GM12878 (cell line): Measurements from ENCODE around the gene P3H1. TPM values are rescaled to one million over a fixed set of nuclear protein-coding genes. Genes with fewer than 3 reads are reported as not detected.

Source experiments
- ATAC-seq: fragments of 200-7000 bp; cut with Tn5 transposase; 3 replicates; pipeline ENCODE4 v1.9.1; 2020; ENCODE audit warnings: mild to moderate bottlenecking, moderate library complexity
- BruUV-seq: library from RNA; stranded (reverse); fragments of 400-500 nt; replicated peaks from 2 replicates; lab custom pipeline; 2021; lab: Mats Ljungman, UMichigan
- CTCF ChIA-PET: fragments of 300-600 bp; sonication (Branson Sonifier 250); formaldehyde crosslinking; extraction: SDS; loops from one replicate; lab custom pipeline; 2021; ENCODE audit warnings: inconsistent platforms; lab: Yijun Ruan, JAX
- POLR2A ChIA-PET: fragments of 350-600 bp; formaldehyde crosslinking; extraction: SDS; loops from one replicate; lab custom pipeline; 2021; ENCODE audit warnings: inconsistent platforms; lab: Charles Lee
- RAD21 ChIA-PET: fragments of 300-600 bp; sonication (Branson Sonifier 250); formaldehyde crosslinking; loops from one replicate; lab custom pipeline; 2023; ENCODE audit warnings: antibody characterized with exemption; ENCODE audit not compliant: unreplicated experiment; lab: Charles Lee
- SMC1A ChIA-PET: fragments of 300-600 bp; sonication (Branson Sonifier 250); formaldehyde crosslinking; loops from one replicate; lab custom pipeline; 2023; ENCODE audit not compliant: unreplicated experiment, uncharacterized antibody; lab: Charles Lee
- DNase-seq: peaks from one replicate; pipeline ENCODE4 v3.0.0-alpha.2; 2011; ENCODE audit warnings: low read depth, low spot score
- FAIRE-seq: peaks from 3 replicates; lab custom pipeline; 2011; peaks lifted over from hg19 to GRCh38; lab: Jason Lieb, UNC
- H2AFZ ChIP-seq: 2 replicates; pipeline ENCODE4 v1.6.0; 2011; ENCODE audit warnings: low read depth, low read length, control low read depth; ENCODE audit not compliant: control insufficient read depth
- H3K27ac ChIP-seq: 2 replicates; pipeline ENCODE4 v1.5.1; 2011; ENCODE audit warnings: control low read depth; ENCODE audit not compliant: control insufficient read depth, insufficient read depth
- H3K27me3 ChIP-seq, 2 experiments: replicated peaks in 1 of 2; 2 replicates each; pipeline versions ENCODE4 v1.6.0 to v1.6.1; 2011; ENCODE audit warnings: low read length in 1 of 2; ENCODE audit not compliant: control insufficient read depth in 2 of 2, insufficient read depth in 2 of 2
- H3K36me3 ChIP-seq, 2 experiments: 2 replicates each; pipeline ENCODE4 v1.5.1; 2011; ENCODE audit warnings: low read length in 1 of 2; ENCODE audit not compliant: control insufficient read depth in 2 of 2, insufficient read depth in 2 of 2
- H3K4me1 ChIP-seq: 2 replicates; pipeline ENCODE4 v1.6.1; 2011; ENCODE audit warnings: mild to moderate bottlenecking, low read length, moderate library complexity, mixed read lengths; ENCODE audit not compliant: control insufficient read depth, insufficient read depth
- H3K4me2 ChIP-seq: 2 replicates; pipeline ENCODE4 v1.6.0; 2011; ENCODE audit warnings: control low read depth; ENCODE audit not compliant: control insufficient read depth, insufficient read depth
- H3K4me3 ChIP-seq: fragments of 200-600 bp; sonication (generic); 2 replicates; pipeline ENCODE4 v1.5.1; 2016
- H3K79me2 ChIP-seq: 2 replicates; pipeline ENCODE4 v1.6.0; 2011; ENCODE audit warnings: low read length; ENCODE audit not compliant: control insufficient read depth, insufficient read depth
- H3K9ac ChIP-seq: 2 replicates; pipeline ENCODE4 v1.8.0; 2011; ENCODE audit warnings: low read length, control low read depth, mixed read lengths; ENCODE audit not compliant: control insufficient read depth, insufficient read depth
- H3K9me3 ChIP-seq: replicated peaks from 3 replicates; pipeline ENCODE4 v1.5.1; 2011; ENCODE audit warnings: mild to moderate bottlenecking, low read length; ENCODE audit not compliant: control insufficient read depth, insufficient read depth
- H4K20me1 ChIP-seq: 2 replicates; pipeline ENCODE4 v1.6.0; 2011; ENCODE audit not compliant: control insufficient read depth, insufficient read depth
- CEBPZ ChIP-seq: fragments of 150-350 bp; IDR thresholded peaks from 2 replicates; pipeline ENCODE4 v1.6.1; 2016; ENCODE audit warnings: low read depth, low read length
- CREM ChIP-seq: IDR thresholded peaks from 2 replicates; pipeline ENCODE4 v1.6.1; 2014; ENCODE audit warnings: antibody characterized with exemption, low read depth
- HDAC6 ChIP-seq: fragments of 200-600 bp; sonication (generic); IDR thresholded peaks from one replicate; pipeline ENCODE4 v1.8.0; 2017; ENCODE audit warnings: antibody characterized with exemption; ENCODE audit not compliant: unreplicated experiment
- NR2C1 ChIP-seq: fragments of 450-650 bp; IDR thresholded peaks from 2 replicates; pipeline ENCODE4 v1.6.1; 2017; ENCODE audit warnings: antibody characterized with exemption, mild to moderate bottlenecking, moderate library complexity
- WGBS: methylation state at CpG from one replicate; pipeline ENCODE4 v1.1.6; 2016; ENCODE audit warnings: low lambda C conversion rate; ENCODE audit not compliant: insufficient replicate concordance, insufficient coverage; ENCODE audit errors: missing lambda C conversion rate; 5-methylcytosine and 5-hydroxymethylcytosine counted together
- in situ Hi-C: fragments of 300-500 bp; cut with MboI; formaldehyde crosslinking; loops from 9 replicates; pipeline ENCODE4 v1.14.3; 2018; ENCODE audit warnings: mixed read lengths
- intact Hi-C: fragments of 100-400 bp; cut with micrococcal nuclease; formaldehyde crosslinking; loops from one replicate; pipeline ENCODE4 v1.14.2; 2022; ENCODE audit not compliant: unreplicated experiment
- polyA plus RNA-seq, 11 experiments: library from polyadenylated mRNA; depleted of rRNA in 4 of 11; unstranded in 6 of 11; stranded (reverse) in 5 of 11; fragments of >200 nt; fragmentation: Nextera tagmentation in 4 of 11; fragmentation: Illumina TruSeq in 1 of 11; extraction: Ambion mirVana in 4 of 11; extraction: Trizol in 1 of 11; gene quantifications; 1 replicate in 1 of 11; 2 replicates in 10 of 11; pipeline versions ENCODE4 v1.2.1 to v1.2.3, GENCODE V29; 2011 to 2016; ENCODE audit warnings: inconsistent platforms in 2 of 11, missing spikeins in 2 of 11, low read depth in 1 of 11
- total RNA-seq, 4 experiments: library from RNA; depleted of rRNA in 3 of 4; stranded (reverse); fragments of >200 nt in 3 of 4; fragmentation: Illumina TruSeq in 1 of 4; extraction: Trizol in 1 of 4; gene quantifications; 2 replicates each; pipeline versions ENCODE4 v1.2.1 to v1.2.3, GENCODE V29; 2013 to 2021

Gene P3H1
- total and polyA plus RNA-seq, 10 of the 15 experiments (the other 5 are each of a cell fraction or from before 2014, with no cell fraction given), result 0.72 to 42.4 (median 26.0) TPM

GRCh38 chr1:42698081-42698813 lies 68.6 kb downstream of the P3H1 start:
- in situ Hi-C loops (no loop called here), intact Hi-C loops (no loop called here)
- ATAC-seq (no peak), FAIRE-seq (no peak), DNase-seq (no peak)
- SMC1A ChIA-PET, result no interaction called here
- CTCF ChIA-PET, result interaction anchor here (0.7 to 1.1 kb wide), 2 partner anchors 11 to 60 kb away, joined by 3 read pairs; no protein-coding TSS in a partner anchor
- no peak overlapping the region for H3K4me2 ChIP-seq
- no peak overlapping the region for H3K4me3 ChIP-seq
- H3K4me1 ChIP-seq, result no peaks in the 10 kb centered on the region
- H4K20me1 ChIP-seq, result no peaks in the 10 kb centered on the region; the same call in 1 of the 2 replicates
- no peaks in the 10 kb centered on the region for H3K27me3 ChIP-seq
- TF ChIP-seq CREM, result no peak
- no peak for TF ChIP-seq CEBPZ
- TF ChIP-seq HDAC6, result no peak
- TF ChIP-seq NR2C1, result no peak
- peaks cover 28% of the 10 kb centered on the region for H3K79me2 ChIP-seq
- TSS peak; percentile 0 for BruUV-seq
- H3K27ac ChIP-seq, result no peak overlapping the region
- no peak overlapping the region for H3K9ac ChIP-seq
- RAD21 ChIA-PET, result no interaction called here
- 97% methylated on average over 4 of the region's 4 CpGs for WGBS
- H3K36me3 ChIP-seq, result peaks cover 13 to 47% of the 10 kb centered on the region in 2 experiments
- POLR2A ChIA-PET, result interaction anchor here (0.5 to 0.6 kb wide), 2 partner anchors 72 to 156 kb away, joined by 3 to 6 read pairs; no protein-coding TSS in a partner anchor
- no peak overlapping the region for H2AFZ ChIP-seq
- no peaks in the 10 kb centered on the region for H3K9me3 ChIP-seq

Other genes starting within 250 kb of the P3H1 start
Only the 7 nearest of the 9 such genes appear.
- 872 and 1,017 TPM in 2 replicates for gene YBX1, start 84.6 kb downstream of the P3H1 start, total RNA-seq (2014; rRNA removed)
- gene YBX1, start 84.6 kb downstream of the P3H1 start, total RNA-seq (2014; rRNA removed; fragmentation: Illumina TruSeq; extraction: Trizol), result 1,098 and 1,178 TPM in 2 replicates
- 936 and 947 TPM in 2 replicates for gene YBX1, start 84.6 kb downstream of the P3H1 start, total RNA-seq (2021)
- 587 and 826 TPM in 2 replicates for gene YBX1, start 84.6 kb downstream of the P3H1 start, polyA plus RNA-seq (2011; rRNA removed)
- 1,157 and 1,353 TPM in 2 replicates for gene YBX1, start 84.6 kb downstream of the P3H1 start, polyA plus RNA-seq (2014; fragmentation: Illumina TruSeq; extraction: Trizol)
- gene YBX1, start 84.6 kb downstream of the P3H1 start, polyA plus RNA-seq (2014; fragmentation: Nextera tagmentation; extraction: Ambion mirVana), result 100 to 1,000 TPM; 355 to 521 TPM
- 726 and 845 TPM in 2 replicates for gene YBX1, start 84.6 kb downstream of the P3H1 start, polyA plus RNA-seq (2014; rRNA removed)
- 100 to 1,000 TPM; 758 to 913 TPM for gene YBX1, start 84.6 kb downstream of the P3H1 start, polyA plus RNA-seq (2016; fragmentation: Nextera tagmentation; extraction: Ambion mirVana)
- not detected in 2 replicates for gene CLDN19, start 26.8 kb downstream of the P3H1 start, total RNA-seq (2014; rRNA removed)
- not detected in 2 replicates for gene CLDN19, start 26.8 kb downstream of the P3H1 start, total RNA-seq (2014; rRNA removed; fragmentation: Illumina TruSeq; extraction: Trizol)
- gene CLDN19, start 26.8 kb downstream of the P3H1 start, total RNA-seq (2021), result not detected in 2 replicates
- gene CLDN19, start 26.8 kb downstream of the P3H1 start, polyA plus RNA-seq (2011; rRNA removed), result not detected in 2 replicates
- gene CLDN19, start 26.8 kb downstream of the P3H1 start, polyA plus RNA-seq (2014; fragmentation: Illumina TruSeq; extraction: Trizol), result not detected in 2 replicates
- gene CLDN19, start 26.8 kb downstream of the P3H1 start, polyA plus RNA-seq (2014; fragmentation: Nextera tagmentation; extraction: Ambion mirVana), result not detected
- not detected in 2 replicates for gene CLDN19, start 26.8 kb downstream of the P3H1 start, polyA plus RNA-seq (2014; rRNA removed)
- gene CLDN19, start 26.8 kb downstream of the P3H1 start, polyA plus RNA-seq (2016; fragmentation: Nextera tagmentation; extraction: Ambion mirVana), result not detected
- gene C1orf50, start 221 bp upstream of the P3H1 start, total RNA-seq (2014; rRNA removed), result 5.0 and 5.7 TPM in 2 replicates
- 6.5 and 7.9 TPM in 2 replicates for gene C1orf50, start 221 bp upstream of the P3H1 start, total RNA-seq (2014; rRNA removed; fragmentation: Illumina TruSeq; extraction: Trizol)
- gene C1orf50, start 221 bp upstream of the P3H1 start, total RNA-seq (2021), result 4.4 and 7.0 TPM in 2 replicates
- gene C1orf50, start 221 bp upstream of the P3H1 start, polyA plus RNA-seq (2011; rRNA removed), result 9.7 and 11.8 TPM in 2 replicates
- 4.5 and 8.7 TPM in 2 replicates for gene C1orf50, start 221 bp upstream of the P3H1 start, polyA plus RNA-seq (2014; fragmentation: Illumina TruSeq; extraction: Trizol)
- 1 to 10 TPM; 1.2 to 3.3 TPM for gene C1orf50, start 221 bp upstream of the P3H1 start, polyA plus RNA-seq (2014; fragmentation: Nextera tagmentation; extraction: Ambion mirVana)
- gene C1orf50, start 221 bp upstream of the P3H1 start, polyA plus RNA-seq (2014; rRNA removed), result 4.6 and 5.1 TPM in 2 replicates
- 10 to 100 TPM in 1 of 2 experiments, 1 to 10 TPM in 1; 8.1 to 10.7 TPM for gene C1orf50, start 221 bp upstream of the P3H1 start, polyA plus RNA-seq (2016; fragmentation: Nextera tagmentation; extraction: Ambion mirVana)
- gene TMEM269, start 18.0 kb upstream of the P3H1 start, total RNA-seq (2014; rRNA removed), result 0.05 and 0.06 TPM in 2 replicates
- gene TMEM269, start 18.0 kb upstream of the P3H1 start, total RNA-seq (2014; rRNA removed; fragmentation: Illumina TruSeq; extraction: Trizol), result 0.04 and 0.09 TPM in 2 replicates
- 0.13 and 0.18 TPM in 2 replicates for gene TMEM269, start 18.0 kb upstream of the P3H1 start, total RNA-seq (2021)
- gene TMEM269, start 18.0 kb upstream of the P3H1 start, polyA plus RNA-seq (2011; rRNA removed), result 0.07 and 0.12 TPM in 2 replicates
- gene TMEM269, start 18.0 kb upstream of the P3H1 start, polyA plus RNA-seq (2014; fragmentation: Illumina TruSeq; extraction: Trizol), result 0.06 TPM in 1 of 2 replicates, not detected in the other
- gene TMEM269, start 18.0 kb upstream of the P3H1 start, polyA plus RNA-seq (2014; fragmentation: Nextera tagmentation; extraction: Ambion mirVana), result under 1 TPM; 0.02 to 0.06 TPM
- gene TMEM269, start 18.0 kb upstream of the P3H1 start, polyA plus RNA-seq (2014; rRNA removed), result 0.03 and 0.06 TPM in 2 replicates
- gene TMEM269, start 18.0 kb upstream of the P3H1 start, polyA plus RNA-seq (2016; fragmentation: Nextera tagmentation; extraction: Ambion mirVana), result under 1 TPM in 1 of 2 experiments, not detected in 1; 0.26 TPM
- 4.9 and 5.3 TPM in 2 replicates for gene ERMAP, start 50.1 kb upstream of the P3H1 start, total RNA-seq (2014; rRNA removed)
- gene ERMAP, start 50.1 kb upstream of the P3H1 start, total RNA-seq (2014; rRNA removed; fragmentation: Illumina TruSeq; extraction: Trizol), result 5.3 TPM in 2 replicates
- gene ERMAP, start 50.1 kb upstream of the P3H1 start, total RNA-seq (2021), result 5.7 and 5.8 TPM in 2 replicates
- gene ERMAP, start 50.1 kb upstream of the P3H1 start, polyA plus RNA-seq (2011; rRNA removed), result 2.5 and 2.9 TPM in 2 replicates
- 6.8 TPM in 2 replicates for gene ERMAP, start 50.1 kb upstream of the P3H1 start, polyA plus RNA-seq (2014; fragmentation: Illumina TruSeq; extraction: Trizol)
- 1 to 10 TPM; 1.4 to 2.2 TPM for gene ERMAP, start 50.1 kb upstream of the P3H1 start, polyA plus RNA-seq (2014; fragmentation: Nextera tagmentation; extraction: Ambion mirVana)
- 4.6 and 6.0 TPM in 2 replicates for gene ERMAP, start 50.1 kb upstream of the P3H1 start, polyA plus RNA-seq (2014; rRNA removed)
- 1 to 10 TPM; 2.7 to 3.4 TPM for gene ERMAP, start 50.1 kb upstream of the P3H1 start, polyA plus RNA-seq (2016; fragmentation: Nextera tagmentation; extraction: Ambion mirVana)
- gene SVBP, start 50.4 kb upstream of the P3H1 start, total RNA-seq (2014; rRNA removed), result 12.6 and 21.3 TPM in 2 replicates
- 18.7 and 19.8 TPM in 2 replicates for gene SVBP, start 50.4 kb upstream of the P3H1 start, total RNA-seq (2014; rRNA removed; fragmentation: Illumina TruSeq; extraction: Trizol)
- 16.2 and 16.4 TPM in 2 replicates for gene SVBP, start 50.4 kb upstream of the P3H1 start, total RNA-seq (2021)
- gene SVBP, start 50.4 kb upstream of the P3H1 start, polyA plus RNA-seq (2011; rRNA removed), result 19.6 and 29.3 TPM in 2 replicates
- gene SVBP, start 50.4 kb upstream of the P3H1 start, polyA plus RNA-seq (2014; fragmentation: Illumina TruSeq; extraction: Trizol), result 19.9 and 22.2 TPM in 2 replicates
- 10 to 100 TPM; 19.8 to 29.5 TPM for gene SVBP, start 50.4 kb upstream of the P3H1 start, polyA plus RNA-seq (2014; fragmentation: Nextera tagmentation; extraction: Ambion mirVana)
- gene SVBP, start 50.4 kb upstream of the P3H1 start, polyA plus RNA-seq (2014; rRNA removed), result 14.7 and 18.7 TPM in 2 replicates
- 10 to 100 TPM; 26.8 to 27.8 TPM for gene SVBP, start 50.4 kb upstream of the P3H1 start, polyA plus RNA-seq (2016; fragmentation: Nextera tagmentation; extraction: Ambion mirVana)
- 12.3 and 13.9 TPM in 2 replicates for gene ZNF691, start 79.6 kb upstream of the P3H1 start, total RNA-seq (2014; rRNA removed)
- gene ZNF691, start 79.6 kb upstream of the P3H1 start, total RNA-seq (2014; rRNA removed; fragmentation: Illumina TruSeq; extraction: Trizol), result 8.7 and 8.9 TPM in 2 replicates
- 11.9 and 12.2 TPM in 2 replicates for gene ZNF691, start 79.6 kb upstream of the P3H1 start, total RNA-seq (2021)
- 6.9 and 8.7 TPM in 2 replicates for gene ZNF691, start 79.6 kb upstream of the P3H1 start, polyA plus RNA-seq (2011; rRNA removed)
- 9.9 and 14.3 TPM in 2 replicates for gene ZNF691, start 79.6 kb upstream of the P3H1 start, polyA plus RNA-seq (2014; fragmentation: Illumina TruSeq; extraction: Trizol)
- 10 to 100 TPM; 14.9 to 16.2 TPM for gene ZNF691, start 79.6 kb upstream of the P3H1 start, polyA plus RNA-seq (2014; fragmentation: Nextera tagmentation; extraction: Ambion mirVana)
- 8.5 and 9.3 TPM in 2 replicates for gene ZNF691, start 79.6 kb upstream of the P3H1 start, polyA plus RNA-seq (2014; rRNA removed)
- 10 to 100 TPM; 11.5 to 13.2 TPM for gene ZNF691, start 79.6 kb upstream of the P3H1 start, polyA plus RNA-seq (2016; fragmentation: Nextera tagmentation; extraction: Ambion mirVana)